ENCODE data around the gene EPB41L1. TPM values are rescaled to one million over a fixed set of nuclear protein-coding genes. Genes with fewer than 3 reads are reported as not detected.

Gene EPB41L1
- total RNA-seq, 1 experiment from 2014 or later: 42.1 TPM

DNA sequence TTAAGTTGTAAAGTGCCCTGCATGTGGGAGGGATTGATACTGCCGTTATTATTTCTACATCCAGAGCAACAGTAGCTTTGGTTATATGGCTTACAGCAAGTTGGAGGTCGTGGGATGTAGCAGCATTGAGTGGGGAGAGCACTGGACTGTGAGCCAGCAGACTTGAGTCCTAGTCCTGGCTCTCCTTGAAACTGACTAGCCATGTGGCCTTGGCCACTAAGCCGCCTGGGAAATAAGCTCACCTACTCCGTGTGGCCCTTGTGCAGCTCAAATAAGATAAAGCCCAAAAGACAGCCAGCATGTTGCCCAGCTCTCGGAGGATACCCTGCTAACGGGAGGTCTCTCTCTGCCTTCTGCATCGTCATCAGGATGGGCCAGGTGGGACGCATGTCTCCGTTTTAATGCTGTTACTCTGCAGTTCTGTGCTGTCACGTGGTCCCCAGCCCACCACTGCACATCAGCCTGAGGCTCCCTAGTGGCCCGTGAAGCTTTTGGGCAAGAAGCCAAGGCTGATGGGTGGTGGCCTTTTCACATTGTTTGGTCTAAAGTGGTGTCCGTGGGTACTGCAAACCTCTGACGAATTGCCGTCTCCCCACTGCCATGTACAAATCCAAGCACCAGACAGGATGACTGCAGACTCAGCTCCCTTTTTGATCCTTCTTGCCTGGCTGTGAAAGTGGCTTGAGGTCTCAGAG lies 7.9 kb downstream of the EPB41L1 start:
- H3K27ac ChIP-seq (ENCODE audit: low read depth, low read length): no peak overlapping the region
- H3K9ac ChIP-seq (ENCODE audit: low read length): no peak overlapping the region
- no peaks in the 10 kb centered on the region for H3K36me3 ChIP-seq (ENCODE audit: control insufficient read depth in 1 of 2, insufficient read depth in 2 of 2, low read length in 2 of 2)
- ChIA-PET POLR2A (no interaction called here), CTCF (interaction anchor here (0.5 kb wide), 1 partner anchor 413 kb away, joined by 4 read pairs; no protein-coding TSS in a partner anchor), RAD21 (ENCODE audit: low non-redundant PET in 1 of 2, low total read pairs in 2 of 2, uncharacterized antibody in 2 of 2, unreplicated experiment in 2 of 2) (no interaction called here)
- no peaks in the 10 kb centered on the region for H3K9me3 ChIP-seq (ENCODE audit: control insufficient read depth in 1 of 2, insufficient read depth in 1 of 2, low read depth in 1 of 2, low read length in 2 of 2)
- H4K20me1 ChIP-seq (ENCODE audit: insufficient read depth): no peaks in the 10 kb centered on the region
- H3K4me1 ChIP-seq (ENCODE audit: control insufficient read depth in 1 of 2, insufficient read depth in 2 of 2, low read length in 2 of 2): peaks cover 5 to 11% of the 10 kb centered on the region in 2 experiments; a peak in 2 of 4 replicates
- no peak overlapping the region for H3K4me3 ChIP-seq (replicated peaks in 1 of 2; ENCODE audit: low read depth in 1 of 2, low read length in 2 of 2)
- no peak for TF ChIP-seq CBX3 (IDR thresholded peaks at IDR 0.05; ENCODE audit: low read depth)
- TF ChIP-seq, protein P1, sequence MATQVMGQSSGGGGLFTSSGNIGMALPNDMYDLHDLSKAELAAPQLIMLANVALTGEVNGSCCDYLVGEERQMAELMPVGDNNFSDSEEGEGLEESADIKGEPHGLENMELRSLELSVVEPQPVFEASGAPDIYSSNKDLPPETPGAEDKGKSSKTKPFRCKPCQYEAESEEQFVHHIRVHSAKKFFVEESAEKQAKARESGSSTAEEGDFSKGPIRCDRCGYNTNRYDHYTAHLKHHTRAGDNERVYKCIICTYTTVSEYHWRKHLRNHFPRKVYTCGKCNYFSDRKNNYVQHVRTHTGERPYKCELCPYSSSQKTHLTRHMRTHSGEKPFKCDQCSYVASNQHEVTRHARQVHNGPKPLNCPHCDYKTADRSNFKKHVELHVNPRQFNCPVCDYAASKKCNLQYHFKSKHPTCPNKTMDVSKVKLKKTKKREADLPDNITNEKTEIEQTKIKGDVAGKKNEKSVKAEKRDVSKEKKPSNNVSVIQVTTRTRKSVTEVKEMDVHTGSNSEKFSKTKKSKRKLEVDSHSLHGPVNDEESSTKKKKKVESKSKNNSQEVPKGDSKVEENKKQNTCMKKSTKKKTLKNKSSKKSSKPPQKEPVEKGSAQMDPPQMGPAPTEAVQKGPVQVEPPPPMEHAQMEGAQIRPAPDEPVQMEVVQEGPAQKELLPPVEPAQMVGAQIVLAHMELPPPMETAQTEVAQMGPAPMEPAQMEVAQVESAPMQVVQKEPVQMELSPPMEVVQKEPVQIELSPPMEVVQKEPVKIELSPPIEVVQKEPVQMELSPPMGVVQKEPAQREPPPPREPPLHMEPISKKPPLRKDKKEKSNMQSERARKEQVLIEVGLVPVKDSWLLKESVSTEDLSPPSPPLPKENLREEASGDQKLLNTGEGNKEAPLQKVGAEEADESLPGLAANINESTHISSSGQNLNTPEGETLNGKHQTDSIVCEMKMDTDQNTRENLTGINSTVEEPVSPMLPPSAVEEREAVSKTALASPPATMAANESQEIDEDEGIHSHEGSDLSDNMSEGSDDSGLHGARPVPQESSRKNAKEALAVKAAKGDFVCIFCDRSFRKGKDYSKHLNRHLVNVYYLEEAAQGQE (IDR thresholded peaks at IDR 0.05; ENCODE audit: low read depth): no peak
- no peak for TF ChIP-seq CTCF (IDR thresholded peaks at IDR 0.05 in 2 of 3, conservative IDR thresholded peaks at IDR 0.05 in 1 of 3; ENCODE audit: borderline replicate concordance in 1 of 3, insufficient read depth in 1 of 3, low read depth in 2 of 3, low read length in 2 of 3)
- no peak for TF ChIP-seq POLR2AphosphoS5 (IDR thresholded peaks at IDR 0.05; ENCODE audit: low read depth, low read length)
- no peak for TF ChIP-seq EZH2 (IDR thresholded peaks at IDR 0.05)
- TF ChIP-seq EZH2phosphoT487 (IDR thresholded peaks at IDR 0.05; ENCODE audit: borderline replicate concordance): no peak
- TF ChIP-seq EGR1 (IDR thresholded peaks at IDR 0.05; ENCODE audit: low read depth): no peak
- TF ChIP-seq ATF3 (IDR thresholded peaks at IDR 0.05): no peak
- TF ChIP-seq SRF (IDR thresholded peaks at IDR 0.05; ENCODE audit: low read depth): no peak
- no peak for TF ChIP-seq ZNF274 (IDR thresholded peaks at IDR 0.05; ENCODE audit: low read depth, low read length)
- no peak for TF ChIP-seq CEBPB (IDR thresholded peaks at IDR 0.05; ENCODE audit: low read depth)
- TF ChIP-seq JUND (IDR thresholded peaks at IDR 0.05): no peak
- TF ChIP-seq, protein P2, sequence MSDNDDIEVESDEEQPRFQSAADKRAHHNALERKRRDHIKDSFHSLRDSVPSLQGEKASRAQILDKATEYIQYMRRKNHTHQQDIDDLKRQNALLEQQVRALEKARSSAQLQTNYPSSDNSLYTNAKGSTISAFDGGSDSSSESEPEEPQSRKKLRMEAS (IDR thresholded peaks at IDR 0.05): no peak
- no peak for TF ChIP-seq ELF1 (IDR thresholded peaks at IDR 0.05; ENCODE audit: borderline replicate concordance, low read depth)
- no peak for TF ChIP-seq TCF7L2 (IDR thresholded peaks at IDR 0.05; ENCODE audit: borderline replicate concordance, extremely low read depth, insufficient read depth, insufficient read length)
- H2AFZ ChIP-seq (ENCODE audit: low read depth, low read length, poor library complexity, severe bottlenecking): no peak overlapping the region
- no TSS peak for BruUV-seq (replicated peaks)
- no peaks in the 10 kb centered on the region for H3K79me2 ChIP-seq (ENCODE audit: insufficient read depth, low read length)
- intact Hi-C loops (cut with micrococcal nuclease): no loop called here
- 0 out of 2 replicates have a peak, but pooled peaks have one; percentile 27 for ATAC-seq
- H3K9me2 ChIP-seq (ENCODE audit: insufficient read depth): no peaks in the 10 kb centered on the region
- no peak overlapping the region for H3K4me2 ChIP-seq (ENCODE audit: low read length)
- DNase-seq (ENCODE audit: low read depth, low spot score): no peak
- H3K27me3 ChIP-seq (ENCODE audit: insufficient read depth, low read length): no peaks in the 10 kb centered on the region
